ENCODE data around the gene B4GALNT3. TPM values are rescaled to one million over a fixed set of nuclear protein-coding genes. Genes with fewer than 3 reads are reported as not detected.
A peak's percentile ranks its signal among the peaks of the same experiment; 100 is the strongest.

Gene B4GALNT3
- total RNA-seq, 1 donor = 0.09 TPM

DNA sequence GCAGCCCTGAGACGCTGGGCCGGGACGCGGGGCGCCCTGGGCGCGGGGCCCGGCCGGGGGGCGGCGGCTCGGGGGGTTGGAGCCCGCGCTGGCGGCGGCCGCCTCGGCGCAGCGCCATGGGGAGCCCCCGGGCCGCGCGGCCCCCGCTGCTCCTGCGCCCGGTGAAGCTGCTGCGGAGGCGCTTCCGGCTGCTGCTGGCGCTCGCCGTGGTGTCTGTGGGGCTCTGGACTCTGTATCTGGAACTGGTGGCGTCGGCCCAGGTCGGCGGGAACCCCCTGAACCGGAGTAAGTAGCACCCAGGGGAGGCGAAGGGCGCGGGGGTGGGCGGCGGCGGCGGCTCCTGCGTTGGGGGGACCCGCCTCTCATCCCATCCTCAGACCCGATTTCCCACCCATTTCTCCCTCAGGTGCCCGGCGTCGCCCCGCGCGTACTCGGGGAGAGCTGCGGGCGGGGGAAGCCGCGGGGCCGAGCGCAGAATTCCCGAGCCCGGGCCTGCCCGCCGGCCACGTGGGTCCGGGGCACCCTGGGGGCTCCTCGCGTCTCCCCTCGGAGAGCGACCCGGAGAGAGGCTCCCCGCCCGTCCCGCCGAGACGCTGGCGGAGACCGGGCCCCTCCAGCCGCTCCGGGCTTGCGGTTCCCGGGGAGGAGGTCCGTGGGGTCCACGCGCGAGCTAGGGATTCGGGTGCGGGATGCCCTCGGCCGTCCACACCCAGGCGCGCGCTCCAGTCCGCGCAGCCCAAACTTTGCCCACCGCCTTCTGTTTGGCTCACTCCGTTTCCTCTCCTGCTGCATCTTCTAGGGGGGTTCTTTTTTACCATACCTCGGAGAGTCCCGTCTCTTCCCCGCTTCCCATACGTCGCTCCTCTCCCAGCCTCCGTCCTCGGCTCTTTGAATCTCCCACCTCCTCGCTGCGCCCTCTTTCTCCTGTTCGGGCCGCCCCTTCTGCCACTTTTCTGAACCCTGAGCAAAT lies 807 bp downstream of the B4GALNT3 start:
- TF ChIP-seq, protein P1, sequence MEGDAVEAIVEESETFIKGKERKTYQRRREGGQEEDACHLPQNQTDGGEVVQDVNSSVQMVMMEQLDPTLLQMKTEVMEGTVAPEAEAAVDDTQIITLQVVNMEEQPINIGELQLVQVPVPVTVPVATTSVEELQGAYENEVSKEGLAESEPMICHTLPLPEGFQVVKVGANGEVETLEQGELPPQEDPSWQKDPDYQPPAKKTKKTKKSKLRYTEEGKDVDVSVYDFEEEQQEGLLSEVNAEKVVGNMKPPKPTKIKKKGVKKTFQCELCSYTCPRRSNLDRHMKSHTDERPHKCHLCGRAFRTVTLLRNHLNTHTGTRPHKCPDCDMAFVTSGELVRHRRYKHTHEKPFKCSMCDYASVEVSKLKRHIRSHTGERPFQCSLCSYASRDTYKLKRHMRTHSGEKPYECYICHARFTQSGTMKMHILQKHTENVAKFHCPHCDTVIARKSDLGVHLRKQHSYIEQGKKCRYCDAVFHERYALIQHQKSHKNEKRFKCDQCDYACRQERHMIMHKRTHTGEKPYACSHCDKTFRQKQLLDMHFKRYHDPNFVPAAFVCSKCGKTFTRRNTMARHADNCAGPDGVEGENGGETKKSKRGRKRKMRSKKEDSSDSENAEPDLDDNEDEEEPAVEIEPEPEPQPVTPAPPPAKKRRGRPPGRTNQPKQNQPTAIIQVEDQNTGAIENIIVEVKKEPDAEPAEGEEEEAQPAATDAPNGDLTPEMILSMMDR (IDR thresholded peaks at IDR 0.05; ENCODE audit: insufficient read depth, low read length) = no peak
- no peak for DNase-seq (ENCODE audit: low read depth)
- H3K4me3 ChIP-seq (ENCODE audit: low read depth, low read length) = peak overlapping the region; percentile 53

DNA sequence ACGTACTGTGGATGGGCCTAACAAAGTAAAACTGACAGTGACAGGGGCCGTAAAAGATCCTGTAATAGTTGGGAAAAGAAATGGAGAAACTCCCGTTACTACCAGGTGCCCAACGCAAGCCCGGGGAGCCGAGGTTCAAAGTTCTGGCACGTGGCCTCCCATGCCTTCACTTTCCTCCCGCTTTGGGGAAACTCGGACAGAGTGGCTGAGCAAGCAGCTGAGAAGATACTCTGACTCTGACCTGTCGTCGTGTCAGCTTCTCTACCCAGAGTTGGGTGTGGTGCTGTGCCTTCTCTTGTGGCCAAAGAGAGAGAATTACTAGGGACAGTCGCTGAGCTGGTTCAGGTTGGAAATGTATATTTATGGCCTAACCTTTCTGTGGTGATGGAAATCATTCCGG lies 1.7 kb downstream of the B4GALNT3 start:
- H3K4me3 ChIP-seq (ENCODE audit: low read depth, low read length) = no peak overlapping the region
- DNase-seq (ENCODE audit: low read depth) = no peak
- TF ChIP-seq, protein P1 (IDR thresholded peaks at IDR 0.05; ENCODE audit: insufficient read depth, low read length) = no peak

DNA sequence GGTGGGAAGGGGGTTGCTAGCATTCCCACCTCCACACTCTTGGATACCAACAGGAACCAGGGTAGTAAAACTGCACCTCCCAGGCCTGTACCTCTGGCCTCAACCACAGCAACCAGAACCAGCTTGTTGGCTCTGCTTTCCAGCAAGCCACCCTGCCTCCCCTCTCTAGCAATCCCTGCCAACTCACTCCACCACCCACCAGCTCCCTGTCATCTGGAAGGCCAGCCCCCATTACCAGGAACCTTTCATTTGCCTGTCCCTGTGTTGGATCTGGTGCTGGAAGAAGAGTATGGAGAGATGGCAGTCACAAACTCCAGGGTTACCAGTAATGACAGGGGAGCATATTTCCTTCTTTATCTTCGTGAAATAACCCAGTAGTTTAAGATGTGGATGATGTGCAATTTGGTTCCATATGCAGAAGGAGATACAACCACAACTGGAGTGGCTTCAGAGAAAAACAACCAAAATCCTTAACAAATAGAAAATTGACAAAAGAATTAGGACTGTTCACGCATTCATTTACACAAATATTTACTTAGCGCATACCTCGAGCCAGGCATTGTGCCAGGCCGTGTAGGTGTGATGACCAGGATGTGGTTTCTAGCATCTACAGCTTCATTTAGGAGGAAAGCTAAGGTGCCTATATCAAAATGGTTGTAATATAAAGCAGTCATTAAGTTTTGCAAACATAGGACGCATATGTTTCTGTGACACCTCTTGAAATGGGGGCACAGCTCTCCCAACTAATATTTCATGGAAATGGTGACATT lies 3.4 kb downstream of the B4GALNT3 start:
- H3K4me3 ChIP-seq (ENCODE audit: low read depth, low read length) = no peak overlapping the region
- DNase-seq (ENCODE audit: low read depth) = no peak
- TF ChIP-seq, protein P1 (IDR thresholded peaks at IDR 0.05; ENCODE audit: insufficient read depth, low read length) = no peak

DNA sequence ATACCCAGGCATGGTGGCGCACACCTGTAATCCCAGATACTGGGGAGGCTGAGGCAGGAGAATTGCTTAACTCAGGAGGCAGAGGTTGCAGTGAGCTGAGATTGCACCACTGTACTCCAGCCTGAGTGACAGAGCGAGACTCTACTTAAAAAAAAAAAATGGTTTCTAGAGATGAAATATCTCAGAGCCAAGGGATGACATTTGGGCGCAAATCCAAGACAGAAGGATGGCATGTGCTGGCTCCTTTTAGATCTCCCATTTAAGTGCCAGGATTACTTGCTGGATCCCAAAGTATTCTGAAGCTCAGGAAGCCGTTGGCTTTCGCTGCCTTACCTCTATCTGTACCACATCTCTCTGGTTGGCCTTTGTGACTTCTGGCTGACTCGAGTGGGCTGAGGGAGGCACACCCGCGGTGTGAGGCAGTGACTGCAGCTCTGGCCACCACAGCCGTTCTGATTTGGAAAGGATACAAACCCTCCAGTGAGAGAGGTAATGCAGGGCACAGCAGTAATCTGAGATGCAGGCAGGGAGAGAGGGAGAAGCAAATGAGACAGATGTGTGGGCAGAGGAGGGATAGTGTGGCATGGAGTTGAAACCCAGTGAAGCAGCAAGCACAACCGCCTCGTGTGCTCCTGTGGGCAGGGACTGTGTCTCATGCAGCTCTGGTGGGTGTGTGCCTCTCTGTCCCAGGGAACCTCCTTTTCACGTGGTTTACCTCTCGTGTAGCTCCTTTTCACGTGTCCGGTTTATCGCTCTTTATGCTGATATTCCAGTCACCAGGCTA lies 4.9 kb downstream of the B4GALNT3 start:
- no peak overlapping the region for H3K4me3 ChIP-seq (ENCODE audit: low read depth, low read length)
- no peak for DNase-seq (ENCODE audit: low read depth)
- TF ChIP-seq, protein P1 (IDR thresholded peaks at IDR 0.05; ENCODE audit: insufficient read depth, low read length) = no peak

DNA sequence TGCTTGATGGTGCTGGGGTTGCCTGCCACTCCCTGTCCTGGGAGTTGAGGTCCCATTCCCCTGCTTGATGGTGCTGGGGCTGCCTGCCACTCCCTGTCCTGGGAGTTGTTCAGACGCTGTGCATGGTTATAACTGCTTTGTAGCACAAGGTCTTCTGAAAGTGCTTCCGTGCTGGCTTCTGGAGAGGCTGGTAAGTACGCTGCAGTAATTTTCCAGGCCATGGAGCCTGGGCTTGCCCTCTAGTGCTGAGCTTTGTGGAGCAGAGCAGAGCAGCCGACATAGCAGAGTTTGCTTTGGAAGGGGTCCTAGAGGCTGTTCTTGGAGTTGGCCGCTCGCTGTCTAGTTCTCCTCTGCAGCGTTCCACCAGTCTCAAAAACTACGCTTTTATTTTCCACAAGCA lies 6.3 kb downstream of the B4GALNT3 start:
- TF ChIP-seq, protein P1 (IDR thresholded peaks at IDR 0.05; ENCODE audit: insufficient read depth, low read length) = no peak
- DNase-seq (ENCODE audit: low read depth) = peak; percentile 15
- no peak overlapping the region for H3K4me3 ChIP-seq (ENCODE audit: low read depth, low read length)

DNA sequence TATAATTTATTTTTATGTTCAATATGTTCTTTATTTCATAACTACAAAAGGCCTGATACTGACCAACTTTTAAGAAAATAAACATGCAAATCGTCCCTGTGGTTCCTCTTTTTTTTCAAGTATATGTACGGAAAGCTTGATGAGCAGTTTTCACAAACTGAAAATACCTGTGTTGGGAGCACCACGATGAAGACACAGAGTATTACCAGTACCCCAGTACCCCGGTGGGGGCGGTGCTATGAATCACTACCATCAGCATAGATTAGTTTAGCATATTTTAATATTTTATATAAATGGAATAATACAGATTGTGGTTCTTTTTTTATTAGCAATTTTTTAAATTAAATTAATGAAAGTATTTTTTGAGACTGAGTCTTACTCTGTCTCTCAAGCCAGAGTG lies 7.0 kb downstream of the B4GALNT3 start:
- no peak for DNase-seq (ENCODE audit: low read depth)
- TF ChIP-seq, protein P1 (IDR thresholded peaks at IDR 0.05; ENCODE audit: insufficient read depth, low read length) = no peak
- no peak overlapping the region for H3K4me3 ChIP-seq (ENCODE audit: low read depth, low read length)
